ENCODE measurements around the gene TYW1B.
"Not testable (repeated sequence)": the region's sequence is repeated elsewhere in the genome, so short reads cannot be mapped to it uniquely, and the experiment has no call there.

- not testable (repeated sequence) for TF ChIP-seq CTCF (IDR thresholded peaks at IDR 0.05; ENCODE audit: insufficient read depth, low read length); POLR2AphosphoS5 (IDR thresholded peaks at IDR 0.05; ENCODE audit: low read depth); REST (IDR thresholded peaks at IDR 0.05; ENCODE audit: insufficient replicate concordance, low read depth); GABPA (IDR thresholded peaks at IDR 0.05; ENCODE audit: low read depth)
Measured at GRCh38 chr7:72580142-72580770, 247.7 kb downstream of the TYW1B start.

All from HL-60 (cell line).